H1 (cell line): ENCODE results near the gene ZBTB24. TPM values are rescaled to one million over a fixed set of nuclear protein-coding genes. Genes with fewer than 3 reads are reported as not detected.

Experiments
- ATF2 ChIP-seq: IDR thresholded peaks from 2 replicates; pipeline ENCODE4 v1.6.1; 2012; ENCODE audit warnings: low read length, inconsistent platforms
- CTBP2 ChIP-seq: IDR thresholded peaks from 2 replicates; pipeline ENCODE4 v1.7.0; 2011; ENCODE audit warnings: borderline replicate concordance, mild to moderate bottlenecking, moderate library complexity, mixed read lengths, low read length; ENCODE audit not compliant: insufficient read depth, insufficient read length
- CTCF ChIP-seq, 3 experiments: IDR thresholded peaks; 1 replicate in 2 of 3; 2 replicates in 1 of 3; pipeline versions ENCODE4 v1.5.1 to v1.6.1; 2011; ENCODE audit warnings: low read length in 3 of 3, mild to moderate bottlenecking in 3 of 3, inconsistent platforms in 2 of 3, low read depth in 1 of 3, moderate library complexity in 1 of 3; ENCODE audit not compliant: insufficient read depth in 1 of 3; ENCODE audit errors: control extremely low read depth in 1 of 3
- EGR1 ChIP-seq: IDR thresholded peaks from 2 replicates; pipeline ENCODE4 v1.6.1; 2011; ENCODE audit warnings: low read depth, low read length, borderline replicate concordance
- PHF8 ChIP-seq: fragments of 200-600 bp; sonication (generic); conservative IDR thresholded peaks from 2 replicates; pipeline ENCODE4 v1.7.1; 2012; ENCODE audit warnings: low read depth, mild to moderate bottlenecking, inconsistent platforms, low read length, moderate library complexity
- polyA plus RNA-seq, 7 experiments: library from polyadenylated mRNA; depleted of rRNA in 3 of 7; stranded (reverse) in 5 of 7; unstranded in 2 of 7; fragments of >200 nt in 5 of 7; fragments of 200-250 nt in 2 of 7; gene quantifications; 1 replicate in 5 of 7; 2 replicates in 1 of 7; 4 replicates in 1 of 7; pipeline versions ENCODE4 v1.2.1 to v1.2.3, GENCODE V29; 2011 to 2013; ENCODE audit warnings: missing spikeins in 2 of 7, mixed read lengths in 2 of 7
- total RNA-seq: library from RNA; stranded (reverse); fragmentation: NEBNext Ultra II Directional; extraction: Animal tissue kit (Norgen Biotek cat#: 25700); gene quantifications from 2 replicates; pipeline ENCODE4 v1.2.1, GENCODE V29; 2021

Gene ZBTB24
- total and polyA plus RNA-seq, 2 of the 8 experiments (the other 6 are each of a cell fraction or from before 2014, with no cell fraction given), result 7.5 to 21.0 TPM

DNA sequence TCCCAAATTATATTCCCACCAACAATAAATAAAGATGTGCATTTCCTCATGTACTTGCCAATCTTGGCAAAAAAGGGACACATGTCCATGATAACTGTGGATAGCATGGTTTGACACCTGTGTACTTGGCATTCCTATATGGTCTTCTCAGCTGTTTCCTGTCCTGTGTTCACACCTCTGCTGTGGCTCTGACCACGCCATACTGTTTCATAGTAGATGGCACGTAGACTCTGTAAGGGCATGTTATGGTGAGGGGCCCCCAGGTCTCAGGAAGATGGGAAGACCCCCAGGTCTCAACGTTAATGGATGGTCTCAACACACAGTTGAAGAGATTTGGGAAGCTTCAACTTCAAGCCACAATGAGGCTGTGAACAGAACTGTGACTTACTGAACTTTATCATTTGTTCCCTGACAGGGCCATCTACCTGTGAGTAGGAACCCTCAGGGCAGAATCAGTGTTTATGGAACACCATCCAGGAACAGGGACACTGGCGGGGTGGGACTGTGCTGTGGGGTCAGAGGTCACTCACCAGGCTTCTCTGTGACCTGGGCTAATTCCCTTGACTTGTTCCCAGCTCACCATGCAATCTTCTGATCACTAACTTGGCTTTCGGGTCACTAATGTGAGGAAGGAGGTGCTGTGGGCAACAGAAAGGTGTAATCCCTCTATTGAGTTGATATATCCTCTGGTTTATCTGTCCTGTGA is 11.8 kb downstream of the ZBTB24 start (continued):
- TF ChIP-seq CTCF (IDR thresholded peaks at IDR 0.05; ENCODE audit: control extremely low read depth in 1 of 3, insufficient read depth in 1 of 3, low read depth in 1 of 3, low read length in 3 of 3), result no peak
- no peak for TF ChIP-seq EGR1
- no peak for TF ChIP-seq CTBP2
- TF ChIP-seq PHF8, result no peak
- no peak for TF ChIP-seq ATF2
